Uterus (tissue), 4 donors: ENCODE results near the gene CCSER1. TPM values are rescaled to one million over a fixed set of nuclear protein-coding genes. Genes with fewer than 3 reads are reported as not detected.

Experiments
- DNase-seq, 2 donors: peaks; one replicate each; pipeline ENCODE4 v3.0.0-alpha.2; 2019 to 2020
- H3K27ac ChIP-seq, 2 donors: fragments of 200-600 bp; sonication (generic); 1 replicate in 1 of 2; 2 replicates in 1 of 2; pipeline ENCODE4 v1.5.1; 2016 to 2018
- H3K27me3 ChIP-seq, 2 donors: fragments of 200-600 bp; sonication (generic); one replicate each; pipeline ENCODE4 v1.5.1; 2018 to 2019; ENCODE audit warnings: control low read depth in 1 of 2
- H3K36me3 ChIP-seq, 2 donors: fragments of 200-600 bp; sonication (generic); one replicate each; pipeline ENCODE4 v1.5.1; 2019; ENCODE audit warnings: control low read depth in 1 of 2
- H3K4me1 ChIP-seq, 2 donors: fragments of 200-600 bp; sonication (generic); one replicate each; pipeline ENCODE4 v1.5.1; 2018 to 2019; ENCODE audit warnings: control low read depth in 1 of 2
- H3K4me3 ChIP-seq, 2 donors: fragments of 200-600 bp; sonication (generic); 1 replicate in 1 of 2; 2 replicates in 1 of 2; pipeline ENCODE4 v1.5.1; 2018 to 2019; ENCODE audit warnings: mild to moderate bottlenecking in 1 of 2
- H3K9me3 ChIP-seq, 2 donors: fragments of 200-600 bp; sonication (generic); one replicate each; pipeline ENCODE4 v1.5.1; 2019; ENCODE audit warnings: control low read depth in 1 of 2
- POLR2A ChIP-seq, 2 donors: fragments of 450-650 bp; IDR thresholded peaks; one replicate each; pipeline ENCODE4 v1.6.1; 2016; ENCODE audit warnings: antibody characterized with exemption in 2 of 2, mild to moderate bottlenecking in 1 of 2, moderate library complexity in 1 of 2
- intact Hi-C: fragments of 100-400 bp; cut with DNase I; formaldehyde crosslinking; loops from one replicate; pipeline ENCODE4 v1.15.1; 2023; ENCODE audit warnings: low total_unique reads
- total RNA-seq, 4 donors: library from RNA; depleted of rRNA in 3 of 4; stranded (reverse); fragments of >200 nt in 3 of 4; gene quantifications; one replicate each; pipeline versions ENCODE4 v1.1.0 to v1.2.4, GENCODE V29; 2014 to 2023
- TF ChIP-seq, protein P1 (sequence below), 4 experiments: fragments of 200-600 bp in 2 of 4; fragments of 450-650 bp in 2 of 4; sonication (generic) in 2 of 4; IDR thresholded peaks; one replicate each; pipeline ENCODE4 v1.5.1; 2016 to 2019; ENCODE audit warnings: antibody characterized with exemption in 4 of 4, mild to moderate bottlenecking in 2 of 4, moderate library complexity in 1 of 4
- donor health status: DM: yes; HTN: yes; CAD: no.

Gene CCSER1
- total RNA-seq, 4 donors from 2014 or later = 2.8 to 54.7 (median 11.9) TPM

DNA sequence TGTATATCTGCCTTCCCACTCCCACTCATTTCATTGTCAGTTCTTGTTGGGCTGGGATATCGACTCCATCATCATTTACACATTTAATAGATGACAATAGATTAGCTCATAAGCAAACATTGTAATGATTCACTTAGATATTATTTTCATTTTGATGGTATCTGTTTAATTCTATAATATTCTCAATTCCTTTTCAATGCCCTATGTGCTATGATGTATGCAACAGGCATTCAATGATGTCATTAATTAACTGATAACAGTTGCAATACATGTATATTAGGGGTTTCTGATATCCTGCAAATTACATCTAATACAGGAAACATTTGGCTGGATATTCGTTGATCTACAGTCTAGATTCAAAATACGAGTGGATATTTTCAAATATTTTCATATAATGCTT lies 850.5 kb downstream of the CCSER1 start:
- Histone ChIP-seq H3K4me3 (no peak overlapping the region), H3K27me3 (no peaks in the 10 kb centered on the region), H3K27ac (no peak overlapping the region), H3K9me3 (no peaks in the 10 kb centered on the region), H3K4me1 (no peaks in the 10 kb centered on the region), H3K36me3 (no peaks in the 10 kb centered on the region)
- DNase-seq = no peak
- intact Hi-C loops = no loop called here
- no peak for TF ChIP-seq POLR2A (IDR thresholded peaks at IDR 0.05)
- TF ChIP-seq, protein P1, sequence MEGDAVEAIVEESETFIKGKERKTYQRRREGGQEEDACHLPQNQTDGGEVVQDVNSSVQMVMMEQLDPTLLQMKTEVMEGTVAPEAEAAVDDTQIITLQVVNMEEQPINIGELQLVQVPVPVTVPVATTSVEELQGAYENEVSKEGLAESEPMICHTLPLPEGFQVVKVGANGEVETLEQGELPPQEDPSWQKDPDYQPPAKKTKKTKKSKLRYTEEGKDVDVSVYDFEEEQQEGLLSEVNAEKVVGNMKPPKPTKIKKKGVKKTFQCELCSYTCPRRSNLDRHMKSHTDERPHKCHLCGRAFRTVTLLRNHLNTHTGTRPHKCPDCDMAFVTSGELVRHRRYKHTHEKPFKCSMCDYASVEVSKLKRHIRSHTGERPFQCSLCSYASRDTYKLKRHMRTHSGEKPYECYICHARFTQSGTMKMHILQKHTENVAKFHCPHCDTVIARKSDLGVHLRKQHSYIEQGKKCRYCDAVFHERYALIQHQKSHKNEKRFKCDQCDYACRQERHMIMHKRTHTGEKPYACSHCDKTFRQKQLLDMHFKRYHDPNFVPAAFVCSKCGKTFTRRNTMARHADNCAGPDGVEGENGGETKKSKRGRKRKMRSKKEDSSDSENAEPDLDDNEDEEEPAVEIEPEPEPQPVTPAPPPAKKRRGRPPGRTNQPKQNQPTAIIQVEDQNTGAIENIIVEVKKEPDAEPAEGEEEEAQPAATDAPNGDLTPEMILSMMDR (IDR thresholded peaks at IDR 0.05) = no peak

DNA sequence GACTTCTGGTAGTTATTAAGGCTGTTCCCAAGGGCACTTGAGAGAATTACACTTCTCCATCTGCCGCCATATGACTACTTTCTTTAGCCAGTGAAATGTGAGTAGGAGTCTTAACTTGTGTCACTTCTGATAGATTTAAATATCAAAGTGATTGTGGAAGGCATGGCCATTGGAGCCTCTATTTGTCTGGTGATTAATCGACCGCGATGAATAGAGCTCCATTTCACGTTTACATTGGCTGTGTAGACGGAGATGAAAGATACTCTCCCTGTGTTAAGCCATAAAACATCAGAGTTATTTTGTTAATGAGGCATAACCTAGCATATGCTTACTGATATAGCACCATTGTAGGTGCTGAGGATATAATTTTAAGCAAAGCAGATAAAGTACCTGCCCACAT lies 852.4 kb downstream of the CCSER1 start:
- H3K9me3 ChIP-seq = no peaks in the 10 kb centered on the region
- H3K27me3 ChIP-seq = no peaks in the 10 kb centered on the region
- H3K36me3 ChIP-seq = no peaks in the 10 kb centered on the region
- intact Hi-C loops = no loop called here
- no peak overlapping the region for H3K27ac ChIP-seq
- H3K4me1 ChIP-seq = no peaks in the 10 kb centered on the region
- no peak for DNase-seq
- TF ChIP-seq POLR2A (IDR thresholded peaks at IDR 0.05) = no peak
- TF ChIP-seq, protein P1 (IDR thresholded peaks at IDR 0.05) = no peak
- H3K4me3 ChIP-seq = no peak overlapping the region

DNA sequence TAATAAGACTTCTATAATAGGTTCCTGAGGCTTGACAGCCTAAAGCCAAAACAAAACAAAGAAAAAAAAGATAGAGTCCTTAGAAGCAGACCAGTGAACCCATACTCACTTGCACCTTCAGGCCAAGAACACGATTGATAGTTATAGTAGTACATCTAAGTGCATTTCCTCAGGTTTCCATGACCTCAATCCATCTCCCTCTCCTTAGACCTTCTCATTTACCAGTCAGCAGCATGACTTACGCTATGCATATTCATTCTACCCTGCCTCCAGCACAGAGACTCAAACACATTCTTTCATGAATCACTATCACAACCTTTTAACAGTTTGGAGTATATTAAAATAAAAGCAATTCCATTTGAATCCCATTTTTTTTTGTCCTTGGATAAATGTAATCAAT lies 855.6 kb downstream of the CCSER1 start:
- TF ChIP-seq POLR2A (IDR thresholded peaks at IDR 0.05) = no peak
- Histone ChIP-seq H3K27ac (no peak overlapping the region), H3K9me3 (no peaks in the 10 kb centered on the region), H3K27me3 (no peaks in the 10 kb centered on the region), H3K4me3 (no peak overlapping the region), H3K4me1 (no peaks in the 10 kb centered on the region), H3K36me3 (no peaks in the 10 kb centered on the region)
- DNase-seq = no peak
- intact Hi-C loops = no loop called here

DNA sequence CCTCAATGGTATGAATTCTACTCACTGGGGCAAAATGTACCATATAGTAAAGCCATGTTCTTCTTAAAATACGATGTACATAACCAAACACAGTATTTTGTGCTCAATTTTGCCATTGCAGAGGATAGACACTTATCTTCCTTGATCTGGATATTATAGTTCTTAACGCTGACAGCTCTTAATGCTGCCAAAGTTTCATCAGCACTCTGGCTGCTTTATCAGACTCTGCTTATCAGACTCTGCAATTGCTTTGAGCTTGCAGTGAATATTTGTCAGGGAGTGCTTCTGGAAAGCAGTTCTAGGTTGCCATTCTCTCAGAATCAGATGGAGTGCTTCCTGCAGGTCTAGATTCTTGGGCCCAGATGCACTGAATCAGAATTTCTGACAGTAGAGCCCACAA lies 863.1 kb downstream of the CCSER1 start:
- TF ChIP-seq, protein P1 (IDR thresholded peaks at IDR 0.05) = no peak
- no peak for TF ChIP-seq POLR2A (IDR thresholded peaks at IDR 0.05)
- no peaks in the 10 kb centered on the region for H3K36me3 ChIP-seq
- no peak overlapping the region for H3K27ac ChIP-seq
- H3K4me1 ChIP-seq = no peaks in the 10 kb centered on the region
- no peak overlapping the region for H3K4me3 ChIP-seq
- H3K9me3 ChIP-seq = no peaks in the 10 kb centered on the region
- intact Hi-C loops = no loop called here
- no peak for DNase-seq
- H3K27me3 ChIP-seq = no peaks in the 10 kb centered on the region

DNA sequence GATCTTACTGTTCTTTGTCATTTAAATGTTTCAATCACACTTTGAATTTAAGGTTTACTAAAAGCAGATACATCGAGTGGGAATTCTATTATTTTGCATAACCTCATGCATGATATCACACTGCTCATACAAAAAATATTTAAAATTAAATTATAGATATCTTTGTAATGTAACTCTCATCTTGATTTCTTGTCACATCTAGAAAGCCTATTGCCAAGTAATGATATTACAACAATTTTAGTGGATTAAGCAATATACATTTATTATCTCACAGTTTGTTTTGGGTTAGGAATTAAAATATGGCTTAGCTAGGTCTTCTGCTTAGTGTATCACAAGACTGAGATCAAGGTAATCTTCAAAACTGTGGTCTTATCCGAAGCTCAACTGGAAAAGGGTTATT lies 865.0 kb downstream of the CCSER1 start:
- Histone ChIP-seq H3K36me3 (no peaks in the 10 kb centered on the region), H3K27ac (no peak overlapping the region), H3K9me3 (no peaks in the 10 kb centered on the region), H3K4me1 (no peaks in the 10 kb centered on the region), H3K4me3 (no peak overlapping the region), H3K27me3 (no peaks in the 10 kb centered on the region)
- DNase-seq = no peak
- TF ChIP-seq, protein P1 (IDR thresholded peaks at IDR 0.05) = no peak
- TF ChIP-seq POLR2A (IDR thresholded peaks at IDR 0.05) = no peak
- intact Hi-C loops = no loop called here
